Measurements from ENCODE around the gene HOTAIR. TPM values are rescaled to one million over a fixed set of nuclear protein-coding genes. Genes with fewer than 3 reads are reported as not detected.

The HOTAIR gene
- total RNA-seq, 1 donor from 2014 or later, result not detected

DNA sequence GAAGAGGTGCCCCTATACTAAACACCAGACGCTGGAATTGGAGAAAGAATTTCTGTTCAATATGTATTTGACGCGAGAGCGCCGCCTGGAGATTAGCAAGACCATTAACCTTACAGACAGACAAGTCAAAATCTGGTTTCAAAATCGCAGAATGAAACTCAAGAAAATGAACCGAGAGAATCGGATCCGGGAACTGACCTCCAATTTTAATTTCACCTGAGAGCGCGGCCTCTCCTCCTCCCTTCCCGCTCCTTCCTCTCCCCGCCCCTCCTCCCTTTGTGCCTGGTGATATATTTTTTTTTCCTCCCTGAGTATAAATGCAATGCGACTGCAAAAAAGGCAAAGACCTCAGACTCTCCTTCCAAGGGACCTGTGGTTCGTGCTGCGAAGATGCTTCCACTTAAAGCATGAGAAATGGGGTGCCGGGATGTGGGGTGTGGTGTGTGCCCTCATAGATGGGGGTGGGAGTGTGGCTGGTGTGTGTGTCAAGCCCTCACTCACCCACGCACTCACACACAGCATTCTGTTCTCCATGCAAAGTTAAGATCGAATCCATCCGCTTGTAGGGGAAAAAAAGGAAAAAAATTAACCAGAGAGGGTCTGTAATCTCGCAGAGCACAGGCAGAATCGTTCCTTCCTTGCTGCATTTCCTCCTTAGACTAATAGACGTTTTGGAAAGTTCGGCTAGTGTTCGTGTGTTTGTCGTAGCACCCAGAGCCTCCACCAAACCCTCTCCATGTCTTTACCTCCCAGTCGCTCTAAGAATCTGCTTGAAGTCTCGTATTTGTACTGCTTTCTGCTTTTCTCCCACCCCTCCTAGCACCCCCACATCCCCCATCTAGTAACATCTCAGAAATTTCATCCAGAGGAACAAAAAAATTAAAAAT, 14.7 kb upstream of the HOTAIR start:
- FAIRE-seq (no peak), DNase-seq (ENCODE audit: low spot score in 2 of 2) (no peak)

DNA sequence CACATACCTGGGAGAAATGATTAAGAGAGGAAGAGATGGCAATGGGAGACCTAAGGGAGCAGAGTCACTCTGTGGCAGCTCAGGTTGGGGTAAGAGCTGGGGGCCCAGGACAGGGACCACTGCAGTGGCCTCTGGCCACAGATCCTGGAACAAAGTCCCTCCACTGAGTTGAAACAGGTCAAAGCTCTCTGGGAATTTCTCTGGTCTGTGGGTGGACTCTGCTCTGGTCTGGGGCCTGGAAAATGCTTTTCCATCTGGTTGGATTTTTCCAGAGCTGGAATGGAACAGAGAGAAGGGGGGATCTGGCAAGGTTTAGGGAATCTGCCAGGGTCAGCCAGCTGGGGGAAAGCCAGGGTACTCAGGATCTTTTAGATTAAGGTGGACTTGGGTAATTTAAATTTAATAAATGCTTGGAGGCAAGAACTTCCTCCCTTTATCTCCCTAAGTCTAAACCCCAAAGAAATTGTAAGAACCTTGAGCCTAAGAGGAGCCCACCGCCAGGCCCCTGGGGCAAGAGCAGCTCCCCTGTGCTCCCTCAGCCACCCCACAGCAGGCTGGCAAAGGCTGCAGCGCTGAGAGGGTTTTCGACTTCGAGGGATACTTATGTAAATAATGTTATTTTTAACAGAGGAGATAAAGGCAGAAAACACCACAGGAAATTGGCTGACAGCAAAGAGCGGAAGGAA, 13.9 kb upstream of the HOTAIR start:
- no peak for FAIRE-seq
- DNase-seq (ENCODE audit: low spot score in 2 of 2), result no peak

DNA sequence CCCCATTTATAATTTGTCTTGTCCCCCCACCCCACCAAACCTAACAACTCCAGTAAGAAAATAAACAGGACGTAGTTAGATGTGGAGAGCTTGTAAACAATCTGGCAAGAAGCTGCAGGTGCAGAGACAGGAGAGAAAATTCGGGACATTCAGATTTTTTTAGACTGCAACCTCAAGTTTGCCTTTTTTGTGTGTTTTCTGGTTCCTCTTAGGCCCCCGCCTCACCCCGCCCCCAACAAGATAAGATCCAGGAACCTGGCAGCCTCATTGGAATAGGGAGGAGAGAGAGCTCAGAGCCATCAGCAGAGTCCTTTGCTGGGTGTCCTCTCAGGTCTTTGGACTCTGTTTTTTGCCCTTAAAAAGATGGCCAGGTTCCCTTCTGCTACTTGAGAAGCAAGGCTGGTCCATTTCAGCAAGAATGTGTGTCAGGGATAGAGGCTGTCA, 13.1 kb upstream of the HOTAIR start:
- FAIRE-seq (no peak), DNase-seq (ENCODE audit: low spot score in 2 of 2) (no peak)

DNA sequence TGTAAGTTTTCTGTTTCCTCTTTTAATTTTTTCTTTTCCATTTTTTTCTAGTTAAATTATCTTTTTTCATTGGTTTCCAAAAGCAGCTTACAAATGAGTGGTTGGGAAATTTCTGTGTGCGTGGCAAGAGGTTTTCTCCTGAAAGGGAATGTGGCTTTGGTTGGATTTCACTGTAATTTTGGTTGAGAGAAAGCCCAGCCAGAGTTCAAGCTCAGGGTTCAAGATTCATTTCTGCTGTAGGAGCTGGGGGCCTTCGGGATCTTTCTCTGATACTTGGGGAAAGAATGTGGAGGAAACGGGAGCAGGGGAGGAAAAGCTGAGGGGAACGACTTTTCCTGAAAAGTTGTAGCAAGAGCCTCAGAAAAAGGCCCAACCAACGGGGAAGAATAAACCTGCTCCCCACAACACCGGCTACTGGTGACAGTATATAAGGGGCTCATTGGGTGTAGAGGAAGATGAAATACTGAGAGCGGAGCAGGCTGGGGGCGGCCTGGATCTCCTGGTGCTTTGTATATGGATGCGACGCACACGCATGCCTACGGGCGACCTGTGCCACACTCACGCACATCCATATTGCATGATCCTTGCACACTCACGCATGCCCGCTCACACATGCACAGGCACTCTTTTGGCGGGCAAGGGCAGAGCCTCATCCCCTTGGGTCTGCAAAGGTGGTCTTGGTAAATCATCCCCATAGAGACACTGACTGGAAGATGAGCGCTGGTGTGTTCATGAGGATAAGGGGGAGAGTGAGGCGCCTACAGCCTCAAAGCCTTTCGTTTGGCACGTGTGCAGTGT, 12.1 kb upstream of the HOTAIR start:
- DNase-seq (ENCODE audit: low spot score in 2 of 2) (no peak), FAIRE-seq (no peak)

DNA sequence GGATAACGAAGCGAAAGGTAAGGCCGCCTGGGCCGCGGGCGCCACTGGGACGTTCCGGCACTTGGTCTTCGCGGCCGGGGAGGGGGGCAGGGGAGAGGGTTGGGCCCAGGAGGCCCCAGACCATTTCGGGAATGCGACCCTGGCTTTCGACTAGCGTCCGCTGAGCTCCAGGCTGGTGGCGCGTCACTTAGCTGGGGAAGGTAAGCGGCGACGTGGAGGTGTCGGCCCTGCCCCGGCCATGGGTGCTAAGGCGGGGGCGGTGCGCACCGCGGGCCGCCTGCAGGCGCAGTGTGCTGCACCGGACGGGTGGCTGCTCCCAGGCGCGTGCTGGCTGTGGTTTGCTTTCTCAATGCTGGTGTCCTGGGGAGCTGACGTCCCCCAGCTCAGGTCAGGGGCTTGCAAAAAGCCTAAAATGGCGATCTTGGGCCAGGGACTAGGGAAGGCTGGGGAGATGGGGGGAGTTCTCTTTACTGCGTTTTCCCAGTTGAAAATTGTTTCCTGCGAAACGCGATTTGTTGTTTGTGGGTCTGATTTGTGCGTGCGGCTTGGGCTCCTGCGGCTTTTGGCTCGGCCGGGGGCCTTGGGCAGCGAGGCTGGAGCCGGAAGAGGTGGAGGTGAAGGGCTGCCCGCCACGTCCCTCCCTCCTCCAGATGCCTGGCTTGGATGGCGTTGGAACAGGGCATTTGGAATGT, 11.4 kb upstream of the HOTAIR start:
- FAIRE-seq, result no peak
- DNase-seq (ENCODE audit: low spot score in 2 of 2), result no peak

DNA sequence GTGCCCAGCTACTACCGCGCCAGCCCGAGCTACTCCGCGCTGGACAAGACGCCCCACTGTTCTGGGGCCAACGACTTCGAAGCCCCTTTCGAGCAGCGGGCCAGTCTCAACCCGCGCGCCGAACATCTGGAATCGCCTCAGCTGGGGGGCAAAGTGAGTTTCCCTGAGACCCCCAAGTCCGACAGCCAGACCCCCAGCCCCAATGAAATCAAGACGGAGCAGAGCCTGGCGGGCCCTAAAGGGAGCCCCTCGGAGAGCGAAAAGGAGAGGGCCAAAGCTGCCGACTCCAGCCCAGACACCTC, 10.9 kb upstream of the HOTAIR start:
- no peak for FAIRE-seq
- no peak for DNase-seq (ENCODE audit: low spot score in 2 of 2)

DNA sequence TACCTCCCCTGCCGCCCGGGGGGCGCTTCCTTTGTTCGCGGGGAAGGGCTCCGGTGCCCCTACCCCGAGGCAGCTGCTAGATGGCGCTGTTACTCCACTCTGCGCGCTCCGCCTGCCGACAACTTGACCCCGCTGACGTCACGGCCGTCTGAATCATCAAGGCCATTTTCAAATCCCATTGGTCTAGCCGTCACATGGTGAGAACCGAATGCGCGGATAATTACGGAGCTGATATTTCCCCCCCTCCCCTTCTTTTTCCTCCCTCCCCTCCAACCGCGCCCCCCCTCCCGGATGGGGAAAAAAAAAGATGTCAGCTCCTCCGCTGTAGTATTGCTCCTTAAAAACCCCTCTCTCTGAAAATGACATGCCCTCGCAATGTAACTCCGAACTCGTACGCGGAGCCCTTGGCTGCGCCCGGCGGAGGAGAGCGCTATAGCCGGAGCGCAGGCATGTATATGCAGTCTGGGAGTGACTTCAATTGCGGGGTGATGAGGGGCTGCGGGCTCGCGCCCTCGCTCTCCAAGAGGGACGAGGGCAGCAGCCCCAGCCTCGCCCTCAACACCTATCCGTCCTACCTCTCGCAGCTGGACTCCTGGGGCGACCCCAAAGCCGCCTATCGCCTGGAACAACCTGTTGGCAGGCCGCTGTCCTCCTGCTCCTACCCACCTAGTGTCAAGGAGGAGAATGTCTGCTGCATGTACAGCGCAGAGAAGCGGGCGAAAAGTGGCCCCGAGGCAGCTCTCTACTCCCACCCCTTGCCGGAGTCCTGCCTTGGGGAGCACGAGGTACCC, 10.3 kb upstream of the HOTAIR start, which contains the start of gene HOXC10:
TSS of gene HOXC10 (plus strand) at position 246 of the 791 bp plus-strand sequence. CDS start at position 360, 114 bp downstream.
- FAIRE-seq (no peak), DNase-seq (ENCODE audit: low spot score in 2 of 2) (peak; percentile 70 to 73)

DNA sequence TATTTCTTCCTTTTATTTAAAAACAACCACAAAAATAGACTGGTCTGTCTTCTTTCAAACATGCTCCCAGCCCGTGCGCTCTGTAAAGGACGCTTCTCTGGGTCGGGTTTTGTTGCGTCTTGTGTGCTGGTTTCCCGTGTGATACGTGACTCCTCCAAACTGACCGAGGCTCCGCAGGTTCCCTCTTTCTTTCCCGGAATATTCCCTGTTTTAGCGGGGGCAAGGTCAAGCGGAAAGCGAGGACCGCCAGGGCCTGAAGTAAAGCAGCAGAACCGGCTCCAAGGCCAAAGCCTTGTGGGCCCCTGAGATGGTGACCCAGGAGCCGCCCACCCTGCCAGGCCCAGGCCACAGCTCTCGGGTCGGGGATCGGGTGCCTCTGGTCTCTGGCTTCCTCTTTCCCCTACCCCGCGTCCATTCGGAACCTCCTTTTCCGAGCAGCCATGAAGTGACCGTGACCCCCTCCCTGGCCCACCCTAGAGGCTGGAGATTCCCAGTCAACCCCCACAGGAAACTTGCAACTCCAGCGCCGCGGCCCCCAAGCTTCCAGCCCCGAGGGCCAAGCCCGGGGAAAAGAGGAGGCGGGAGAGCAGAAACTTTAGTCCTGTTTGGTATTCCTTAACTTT, 9.3 kb upstream of the HOTAIR start:
- FAIRE-seq (no peak), DNase-seq (ENCODE audit: low spot score in 2 of 2) (no peak)

DNA sequence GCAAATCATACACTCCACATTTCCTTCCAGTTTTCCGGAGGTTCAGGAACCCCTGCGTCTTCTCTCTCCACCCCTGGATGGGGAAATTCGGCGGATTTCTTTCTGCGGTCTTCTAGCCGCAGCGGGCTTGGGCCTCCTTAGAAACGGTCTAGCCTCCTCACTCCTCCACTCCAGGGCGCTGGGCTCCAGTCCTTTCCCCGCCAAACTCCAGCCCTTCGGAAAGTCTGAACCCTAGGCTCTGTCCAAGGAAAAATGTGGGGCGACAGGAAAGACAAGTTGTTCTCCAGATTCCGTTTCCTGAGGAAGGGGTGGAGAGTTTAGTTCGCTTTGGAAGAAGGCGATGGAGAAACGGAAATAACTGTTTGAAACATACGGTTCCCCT, 8.8 kb upstream of the HOTAIR start:
- DNase-seq (ENCODE audit: low spot score in 2 of 2), result no peak
- no peak for FAIRE-seq

DNA sequence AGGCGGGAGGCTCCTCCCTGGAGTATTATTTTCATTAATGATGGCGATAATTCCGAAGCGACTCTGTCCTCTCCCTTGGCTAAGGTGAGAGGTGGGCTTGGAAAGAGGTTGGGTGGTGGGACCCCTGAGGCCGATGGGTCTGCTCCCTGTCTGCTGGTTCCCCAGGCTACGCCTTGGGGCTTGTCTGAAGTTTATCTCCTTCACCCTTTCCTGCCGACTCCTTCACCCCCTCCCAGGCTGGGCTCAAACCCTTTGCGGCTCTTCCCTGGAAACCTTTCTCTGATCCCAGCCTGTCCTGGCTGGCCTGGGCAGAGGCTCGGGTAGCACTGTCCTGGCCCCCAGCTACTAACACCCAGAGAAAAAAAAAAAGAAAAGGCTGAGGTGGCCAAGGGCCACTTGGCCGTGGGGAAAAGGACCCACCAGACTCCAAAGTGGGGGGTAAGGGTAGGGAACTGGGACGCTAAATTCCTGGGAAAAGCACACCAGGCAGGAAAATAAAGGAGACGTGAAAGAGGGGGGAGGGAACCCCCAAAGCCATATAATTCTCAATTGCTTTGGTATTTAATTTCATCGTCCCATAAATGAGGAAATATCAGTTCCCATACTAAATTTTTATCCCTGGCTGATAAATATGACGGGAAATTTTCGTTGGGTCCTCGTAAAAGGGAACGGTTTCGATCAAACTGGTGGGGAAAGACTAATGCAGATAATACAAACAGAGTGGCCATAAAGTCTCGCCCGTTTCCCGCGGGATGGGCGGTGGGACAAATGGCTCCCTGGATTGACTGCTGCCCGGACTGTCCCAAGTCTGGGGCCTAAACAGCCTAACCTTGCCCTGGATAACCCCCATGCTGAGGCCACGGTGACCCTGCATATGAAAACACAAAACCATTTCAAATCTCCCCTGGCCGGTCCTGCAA, 8.2 kb upstream of the HOTAIR start:
- no peak for FAIRE-seq
- no peak for DNase-seq (ENCODE audit: low spot score in 2 of 2)

DNA sequence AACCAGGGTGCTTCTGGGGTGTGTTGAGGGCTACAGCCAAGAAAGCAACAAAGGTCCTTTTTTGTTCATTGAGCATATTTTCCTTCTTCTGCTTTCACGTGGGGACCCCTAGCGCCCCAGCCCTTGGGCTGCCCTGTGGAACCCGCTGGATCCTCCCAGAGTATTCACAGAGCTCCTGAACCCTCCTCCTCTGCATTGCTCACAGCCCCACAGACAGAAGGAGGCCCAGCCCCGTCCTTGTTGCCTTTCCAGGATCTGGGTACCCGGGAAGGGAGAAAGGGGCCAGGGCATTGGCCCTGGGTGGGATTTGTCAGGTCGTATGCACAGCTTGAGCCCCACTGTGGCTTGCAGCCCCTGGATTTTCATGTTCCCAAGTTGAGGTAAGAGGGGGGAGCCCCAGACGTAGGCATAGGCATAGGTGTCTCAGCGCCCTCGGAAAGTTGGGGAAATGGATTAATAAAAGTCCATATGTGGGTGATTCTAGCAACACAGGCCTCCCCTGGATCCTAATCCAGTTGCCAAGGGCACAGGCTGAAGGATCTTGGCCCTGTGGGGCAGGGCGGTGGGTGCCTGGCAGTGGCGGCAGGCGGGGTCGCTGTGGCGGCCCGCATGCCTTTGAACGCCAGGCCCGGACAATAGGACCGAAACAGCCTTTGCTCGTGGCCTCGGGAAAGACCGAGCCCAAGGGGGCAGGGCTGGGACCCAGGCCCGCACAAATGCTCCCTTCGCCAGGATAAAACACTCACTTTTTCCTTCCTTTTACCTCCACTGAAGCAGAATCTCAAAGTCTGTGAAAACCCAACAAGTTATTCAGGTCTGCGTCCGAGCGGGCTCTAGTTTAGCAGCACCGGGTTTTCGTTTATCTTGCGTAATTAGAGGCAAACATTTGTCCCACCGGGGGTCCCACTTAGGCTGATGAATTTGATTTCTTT, 7.1 kb upstream of the HOTAIR start:
- DNase-seq (ENCODE audit: low spot score in 2 of 2), result no peak

DNA sequence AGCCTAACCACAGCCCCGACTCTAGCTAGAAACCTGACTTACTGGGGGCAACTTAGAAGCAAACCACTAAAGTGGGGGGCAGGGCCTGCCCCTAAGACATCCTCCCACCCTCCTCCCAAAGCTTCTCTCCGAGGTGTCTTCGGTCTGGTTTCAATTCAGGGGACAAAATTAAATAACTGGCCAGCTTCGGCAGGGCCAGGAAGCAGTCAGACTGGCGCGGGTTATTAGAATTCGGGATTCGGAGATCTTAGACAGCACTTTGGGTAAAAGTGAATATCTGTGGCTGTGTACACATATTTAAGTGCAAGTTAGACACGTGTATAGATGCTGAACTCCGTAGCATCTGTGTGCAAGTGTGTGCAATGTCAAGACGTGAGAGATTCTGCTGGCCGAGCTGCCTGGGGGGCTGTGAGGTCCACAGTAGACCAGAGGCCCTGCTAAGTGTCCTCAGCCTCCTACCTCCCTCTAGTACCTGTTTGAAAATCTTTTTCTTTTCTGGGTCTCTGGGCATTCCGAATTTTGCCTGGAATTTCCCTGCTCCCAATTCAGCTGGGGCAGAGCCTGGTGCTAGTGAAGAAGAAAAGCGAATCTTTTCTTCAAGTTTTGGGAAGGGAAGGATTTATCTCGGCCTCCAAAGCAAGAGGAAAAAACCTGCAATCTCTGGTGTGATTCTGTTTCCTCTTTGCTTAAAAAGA, 6.2 kb upstream of the HOTAIR start:
- DNase-seq (ENCODE audit: low spot score in 2 of 2) (no peak), FAIRE-seq (no peak)

More for the DNA sequence above, 7.1 kb upstream of the HOTAIR start:
- FAIRE-seq, result no peak

DNA sequence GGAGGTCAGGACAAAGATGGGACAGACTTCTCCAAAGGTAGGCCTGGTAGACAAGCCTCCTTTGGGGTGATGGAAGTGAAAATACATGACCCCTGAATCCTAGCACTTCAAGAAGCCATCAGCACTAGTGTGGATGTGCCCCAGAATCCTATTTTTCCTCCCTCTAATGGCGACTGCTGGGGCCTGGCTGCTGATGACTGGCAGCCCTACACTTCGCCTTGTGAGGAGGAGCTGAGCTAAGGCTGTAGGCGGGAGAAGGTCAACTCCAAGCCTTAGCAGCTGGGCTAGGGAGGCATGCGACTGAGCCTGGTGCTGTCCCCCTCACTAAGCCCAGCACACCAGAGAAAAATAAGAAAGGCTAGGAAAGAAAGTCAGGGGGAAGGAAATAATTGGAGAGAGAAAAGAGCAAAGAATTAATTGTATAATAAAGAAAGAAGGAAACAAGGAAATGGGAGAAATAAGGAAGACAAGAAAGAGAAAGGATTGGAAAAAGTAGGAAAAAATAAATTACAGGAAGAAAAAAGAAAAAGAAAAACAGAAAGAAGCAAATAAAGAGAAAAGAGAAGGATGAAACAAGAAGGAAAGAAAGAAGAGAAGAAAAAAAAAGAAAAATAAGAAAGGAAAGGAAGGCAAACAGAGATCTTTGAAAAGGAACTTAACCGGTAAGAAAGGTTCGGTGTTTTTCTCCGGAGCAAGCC, 5.5 kb upstream of the HOTAIR start:
- no peak for DNase-seq (ENCODE audit: low spot score in 2 of 2)
- FAIRE-seq, result no peak

DNA sequence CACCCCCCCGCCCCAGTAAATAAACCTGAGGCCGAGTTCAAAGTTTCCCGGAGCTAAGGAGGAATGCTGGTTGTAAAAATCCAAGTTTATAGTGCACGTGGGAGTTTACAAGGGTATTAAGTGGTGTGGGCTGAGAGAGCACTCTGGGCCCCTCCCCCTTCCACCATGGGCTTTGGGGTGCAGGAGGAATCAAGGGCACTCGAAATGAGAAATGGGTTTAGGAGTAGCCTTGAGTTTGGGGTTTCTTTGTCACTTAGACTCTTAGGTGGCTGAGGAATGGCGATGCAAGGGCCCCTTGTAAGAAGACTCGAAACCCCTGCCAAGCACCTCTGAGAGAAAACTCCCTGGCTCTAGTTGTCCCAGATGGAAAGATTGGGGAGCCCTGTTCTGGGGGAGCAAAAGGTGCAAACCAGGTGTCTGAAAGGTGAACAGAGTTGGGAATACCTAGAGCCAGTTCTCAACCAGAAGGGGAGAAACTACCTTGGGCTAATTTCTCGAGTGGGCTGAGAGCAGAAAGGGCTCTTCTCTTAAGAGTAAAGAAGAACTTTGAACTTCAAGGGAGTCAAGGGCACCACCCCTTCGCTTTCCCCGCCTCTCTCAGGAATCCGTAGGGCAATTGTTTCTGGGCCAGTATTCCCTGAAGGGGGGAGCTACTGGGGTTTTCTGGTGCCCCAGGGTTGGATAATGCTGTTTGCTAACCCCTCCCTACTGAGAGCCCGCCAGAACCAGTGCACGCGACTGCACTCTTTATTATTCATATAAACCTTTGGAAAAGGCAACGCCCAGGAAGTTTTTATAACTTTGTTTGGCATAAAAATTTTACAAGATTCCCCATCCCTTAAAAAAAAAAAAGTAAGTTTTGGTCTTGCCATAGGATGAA, 4.0 kb upstream of the HOTAIR start:
- DNase-seq (ENCODE audit: low spot score in 2 of 2) (no peak), FAIRE-seq (no peak)

All from frontal cortex (tissue), 4 donors.